Midbrain (tissue), 1 donor: ENCODE measurements around the gene DGCR2.
"Not testable (repeated sequence)": the region's sequence is repeated elsewhere in the genome, so short reads cannot be mapped to it uniquely, and the experiment has no call there.

ENCODE experiments used
- DNase-seq: peaks from one replicate; lab custom pipeline; 2025; lab: John Stamatoyannopoulos, UW

The DGCR2 gene

DNA sequence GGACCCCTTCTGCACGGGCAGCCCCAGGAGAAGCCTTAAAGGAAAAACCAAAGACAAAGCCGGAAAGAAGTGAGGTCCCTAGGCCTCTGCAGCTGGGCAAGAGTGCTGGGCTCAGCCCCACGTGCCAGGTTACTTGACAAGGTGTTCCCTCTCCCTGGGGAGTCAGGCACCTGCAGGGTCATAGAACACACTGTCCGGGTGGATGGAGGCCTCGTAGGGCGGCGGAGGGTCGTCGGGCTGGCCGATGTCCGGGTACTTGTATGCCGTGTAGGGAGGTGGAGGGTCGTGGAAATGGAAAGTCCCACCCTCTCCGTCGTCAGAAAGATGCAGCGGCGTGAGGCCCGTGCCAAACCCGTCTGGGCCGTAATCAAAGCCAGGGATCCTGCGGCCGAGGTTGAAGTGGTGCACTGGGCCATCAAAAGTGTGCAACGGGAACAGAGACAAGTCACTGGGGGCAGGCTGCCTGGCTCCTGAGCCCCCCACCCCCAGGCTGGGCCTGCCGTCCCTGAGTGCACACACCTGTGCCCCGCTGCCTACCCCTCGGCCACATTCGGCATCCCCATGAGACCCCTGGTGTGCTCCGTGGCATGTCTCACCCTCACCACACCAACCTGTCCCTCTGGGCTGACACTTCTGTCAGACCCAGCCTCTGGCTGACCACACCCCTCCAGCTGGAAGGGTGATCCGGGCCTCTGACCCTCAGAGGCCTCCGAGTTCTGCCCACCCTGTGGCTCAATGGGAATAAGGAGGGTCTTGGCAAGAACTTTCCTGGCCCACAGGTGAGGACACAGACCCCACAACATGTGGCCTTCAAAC is 81.1 kb downstream of the DGCR2 start:
- no peak for DNase-seq

- no peak for DNase-seq
Measured at GRCh38 chr22:19040391-19040861, 81.8 kb downstream of the DGCR2 start.

DNA sequence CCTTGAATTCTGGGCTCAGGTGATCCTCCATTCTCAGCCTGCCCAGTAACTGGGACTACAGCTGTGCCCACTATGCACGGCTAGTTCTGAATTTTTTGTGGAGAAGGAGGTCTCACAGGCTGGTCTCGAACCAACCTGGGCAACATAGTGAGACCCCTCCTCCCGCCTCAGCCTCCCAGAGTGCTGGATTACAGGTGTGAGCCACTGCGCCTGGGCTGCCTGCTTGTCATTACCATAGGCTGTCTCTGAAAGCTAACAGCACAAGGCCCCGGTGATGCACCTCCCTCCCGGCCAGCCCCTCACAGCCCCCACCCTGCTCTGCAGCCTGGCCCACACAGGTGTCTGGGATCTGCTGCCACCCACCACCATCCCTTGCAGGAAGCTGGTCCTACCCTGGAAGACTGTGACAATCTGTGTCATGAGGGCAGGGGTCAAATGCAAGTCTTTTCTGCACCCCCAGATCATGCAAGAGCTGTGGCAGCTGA is 82.4 kb downstream of the DGCR2 start:
- DNase-seq: no peak

DNA sequence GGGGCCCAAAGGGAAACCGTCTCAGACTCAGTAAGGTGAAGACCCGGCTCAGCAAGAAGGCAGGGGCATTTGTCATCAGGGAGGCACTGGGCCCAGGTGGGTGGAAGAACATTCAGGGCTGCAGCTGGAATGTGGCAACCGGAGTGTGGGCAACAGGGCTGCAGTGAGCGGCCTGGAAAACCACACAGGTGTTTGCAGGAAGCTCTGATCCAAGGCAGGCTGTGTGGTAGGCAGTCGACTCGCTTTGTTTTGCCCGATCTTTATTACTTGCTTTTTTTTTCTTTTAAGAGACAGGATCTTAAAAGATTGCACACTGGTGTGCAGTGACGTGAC is 82.8 kb downstream of the DGCR2 start:
- DNase-seq: no peak

DNA sequence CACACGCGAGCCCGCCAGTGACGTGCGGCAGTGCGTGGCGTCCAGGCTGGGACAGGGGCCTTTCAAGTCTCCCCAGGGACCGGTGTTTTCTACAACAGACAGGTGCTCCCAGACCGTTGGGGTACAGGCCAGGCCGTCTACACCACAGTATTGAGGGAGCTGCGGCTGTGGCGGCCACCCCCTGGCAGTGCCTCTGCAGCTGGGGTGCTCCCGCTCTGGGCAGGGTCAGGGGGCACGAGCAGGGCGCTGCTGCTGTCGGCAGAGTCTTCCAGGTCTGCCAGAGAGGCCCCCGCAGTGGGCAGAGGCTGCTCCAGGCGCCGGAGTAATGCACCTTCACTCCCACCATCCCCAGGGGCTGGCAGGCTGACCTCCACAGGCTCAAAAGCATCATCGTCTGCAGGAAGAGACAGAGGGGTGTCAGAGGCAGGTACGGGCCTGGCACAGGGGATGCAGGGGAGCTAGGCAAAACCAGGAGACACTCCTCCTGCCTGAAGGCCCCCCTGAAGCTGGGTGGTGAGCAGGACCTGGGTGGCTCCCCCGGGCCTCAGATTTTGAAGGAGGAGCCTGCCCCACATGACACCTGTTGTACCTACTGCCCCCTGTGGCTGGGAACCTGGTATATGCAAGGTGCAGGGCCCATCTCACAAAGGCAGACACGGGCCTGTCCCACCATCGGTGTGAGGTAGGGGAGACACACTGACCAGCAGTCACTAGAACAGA is 83.3 kb downstream of the DGCR2 start:
- no peak for DNase-seq

GRCh38 chr22:19038164-19038546 is 84.1 kb downstream of the DGCR2 start:
- DNase-seq: no peak

- no peak for DNase-seq
Measured at GRCh38 chr22:19037282-19038163, 84.7 kb downstream of the DGCR2 start.

DNA sequence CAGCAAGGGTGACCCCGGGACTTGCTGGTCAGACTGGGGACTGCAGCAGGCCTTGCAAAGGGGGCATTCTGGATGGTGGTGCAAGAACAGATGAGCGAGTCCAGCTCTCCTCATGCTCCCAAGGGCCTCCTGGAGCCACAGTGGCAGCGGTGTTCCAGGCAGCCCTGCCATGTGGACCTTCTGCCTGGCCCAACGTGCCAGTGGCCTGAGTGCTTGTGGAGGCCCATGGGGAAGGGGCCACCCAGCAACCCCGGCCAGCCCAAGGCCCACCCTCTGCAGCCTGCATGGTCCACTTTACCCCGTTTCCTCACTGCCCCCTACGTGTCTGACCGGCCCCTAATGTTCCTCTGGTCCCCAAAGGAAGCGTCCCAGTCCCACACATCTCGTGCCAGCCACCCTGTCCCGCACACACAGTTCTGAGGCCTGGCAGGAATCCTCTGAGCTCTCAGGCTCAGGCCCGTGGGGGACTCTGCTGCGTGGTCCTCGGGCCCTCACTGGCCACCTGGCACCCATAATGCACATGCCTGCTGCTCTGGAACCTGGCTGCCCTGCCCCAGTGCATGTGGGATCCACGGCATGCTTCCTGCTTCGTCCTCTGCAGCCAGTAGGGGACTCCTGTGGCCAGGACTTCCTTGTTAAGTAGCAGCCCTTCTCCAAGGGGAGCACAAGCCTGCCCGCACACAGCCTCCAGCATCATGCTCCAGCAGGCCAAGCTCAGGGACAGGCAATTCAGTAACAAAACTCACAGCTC is 85.5 kb downstream of the DGCR2 start:
- DNase-seq: no peak

DNA sequence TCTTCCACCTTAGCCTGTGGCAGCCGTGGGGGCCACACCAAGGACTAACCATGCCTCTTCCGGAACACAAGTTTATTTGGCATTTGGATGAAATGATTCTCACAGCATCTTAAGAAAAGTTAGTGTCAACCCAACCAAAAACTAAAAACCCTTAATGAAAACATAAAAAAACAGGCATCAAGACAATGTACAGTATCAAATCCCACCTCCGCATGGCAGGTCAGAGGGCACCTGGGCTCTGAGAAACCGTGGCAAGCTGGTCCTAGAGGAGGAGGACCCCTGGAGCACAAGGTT is 86.0 kb downstream of the DGCR2 start:
- no peak for DNase-seq

DNA sequence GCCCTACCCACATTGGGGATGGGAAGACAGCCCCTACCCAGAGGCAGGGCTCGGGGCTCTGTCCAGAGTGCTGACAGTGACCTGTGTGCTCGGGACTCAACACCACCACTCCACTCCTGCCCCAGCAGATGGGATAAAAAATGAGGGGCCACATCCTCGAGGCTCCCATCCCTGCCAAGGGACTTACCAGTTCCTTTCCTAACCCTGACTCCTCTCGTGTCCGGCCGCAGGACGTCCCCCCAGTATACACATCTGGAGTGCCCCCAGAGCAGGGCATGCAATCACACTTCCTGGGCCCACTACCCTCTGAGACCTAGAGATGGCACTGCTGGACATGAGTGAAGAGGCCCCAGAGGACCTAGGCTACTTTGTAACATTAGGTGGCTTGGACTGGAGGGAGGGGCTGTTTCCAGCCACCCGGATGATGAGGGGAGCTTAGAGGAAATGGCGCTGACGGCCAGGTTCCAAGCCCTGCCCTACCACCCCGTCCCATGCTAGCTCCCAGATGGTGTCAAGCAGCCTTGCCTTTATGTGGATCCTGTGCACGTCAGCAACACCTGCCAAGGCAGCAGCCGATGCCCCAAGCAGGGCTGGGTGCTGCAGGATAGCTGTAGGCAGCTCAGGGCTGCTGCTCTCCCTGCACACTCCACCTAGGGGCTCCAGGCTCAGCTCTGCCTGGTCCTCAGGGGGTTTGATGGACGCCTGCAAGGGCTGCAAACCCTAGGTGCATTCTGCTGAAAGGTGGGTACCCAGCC is 86.6 kb downstream of the DGCR2 start:
- DNase-seq: no peak

DNA sequence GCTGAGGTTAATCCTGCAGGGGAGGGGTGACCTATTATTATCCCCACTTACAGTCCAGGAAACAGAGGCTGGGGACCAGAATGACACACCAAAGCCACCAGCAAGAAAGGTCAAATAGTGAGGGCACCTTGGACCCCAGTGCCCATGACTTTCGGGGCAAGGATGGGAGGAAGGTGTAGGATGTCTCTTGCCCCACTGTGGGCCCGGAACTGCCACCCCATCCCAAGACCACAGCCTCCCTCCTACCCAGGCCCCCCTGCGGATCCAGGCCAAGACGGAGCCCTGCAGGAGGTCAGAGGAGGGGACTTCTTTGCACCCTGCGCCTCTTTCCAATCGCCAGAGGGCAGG is 87.1 kb downstream of the DGCR2 start:
- DNase-seq: not testable (repeated sequence)

- DNase-seq: not testable (repeated sequence)
Measured at GRCh38 chr22:19034724-19035120, 87.5 kb downstream of the DGCR2 start.

DNA sequence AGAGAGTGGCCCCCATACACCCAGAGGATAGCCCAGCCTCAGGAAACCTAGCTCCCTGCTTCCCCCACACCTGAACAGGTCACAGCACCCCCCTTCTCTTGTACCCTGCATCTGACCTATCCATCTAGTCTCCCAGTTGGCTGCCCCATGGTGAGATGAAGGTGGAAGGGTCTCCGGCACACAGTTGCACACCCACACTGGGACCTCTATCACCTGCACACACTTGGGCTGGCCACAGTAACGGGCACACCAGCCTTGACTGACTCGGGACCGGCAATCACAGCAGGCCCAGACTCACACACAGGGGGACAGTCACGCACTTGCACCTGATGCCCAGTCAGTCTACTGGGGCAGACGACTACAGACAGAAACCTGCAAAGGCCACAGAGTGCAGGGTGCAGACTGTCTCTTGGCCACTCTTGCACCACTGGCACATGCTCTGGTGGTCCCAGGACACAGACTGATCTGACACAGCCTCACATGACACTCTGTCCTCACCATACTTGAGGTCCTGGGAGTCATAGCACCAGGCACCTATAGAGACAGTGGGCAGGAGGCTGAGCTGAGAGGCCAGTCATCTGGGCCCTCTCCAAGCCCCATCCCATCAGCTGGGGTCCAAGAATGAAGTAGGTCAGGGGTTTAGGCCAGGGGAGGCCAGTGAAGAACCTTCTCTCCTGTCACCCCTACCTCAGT is 88.0 kb downstream of the DGCR2 start:
- not testable (repeated sequence) for DNase-seq

DNA sequence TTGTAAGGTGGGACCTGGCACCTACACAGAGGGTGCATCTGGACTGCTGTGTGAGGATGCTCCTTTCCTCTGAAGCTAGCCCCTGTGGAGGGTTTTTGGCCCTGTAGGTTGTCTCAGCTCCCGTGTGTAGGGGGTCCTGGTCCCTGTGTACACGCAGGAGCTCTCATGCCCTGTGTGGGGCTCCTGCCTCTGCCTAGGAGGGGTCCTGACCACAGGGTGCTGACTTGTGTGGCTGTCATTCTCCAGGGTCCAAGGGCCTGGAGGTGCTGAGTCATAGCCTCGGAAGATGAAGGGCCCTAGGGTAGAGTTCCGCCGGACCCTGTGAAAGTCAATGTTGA is 88.7 kb downstream of the DGCR2 start:
- DNase-seq: not testable (repeated sequence)

GRCh38 chr22:19032898-19033567 is 89.2 kb downstream of the DGCR2 start:
- DNase-seq: not testable (repeated sequence)

GRCh38 chr22:19032156-19032785 is 89.9 kb downstream of the DGCR2 start:
- not testable (repeated sequence) for DNase-seq

- DNase-seq: not testable (repeated sequence)
Measured at GRCh38 chr22:19030889-19031252, 91.3 kb downstream of the DGCR2 start.

DNA sequence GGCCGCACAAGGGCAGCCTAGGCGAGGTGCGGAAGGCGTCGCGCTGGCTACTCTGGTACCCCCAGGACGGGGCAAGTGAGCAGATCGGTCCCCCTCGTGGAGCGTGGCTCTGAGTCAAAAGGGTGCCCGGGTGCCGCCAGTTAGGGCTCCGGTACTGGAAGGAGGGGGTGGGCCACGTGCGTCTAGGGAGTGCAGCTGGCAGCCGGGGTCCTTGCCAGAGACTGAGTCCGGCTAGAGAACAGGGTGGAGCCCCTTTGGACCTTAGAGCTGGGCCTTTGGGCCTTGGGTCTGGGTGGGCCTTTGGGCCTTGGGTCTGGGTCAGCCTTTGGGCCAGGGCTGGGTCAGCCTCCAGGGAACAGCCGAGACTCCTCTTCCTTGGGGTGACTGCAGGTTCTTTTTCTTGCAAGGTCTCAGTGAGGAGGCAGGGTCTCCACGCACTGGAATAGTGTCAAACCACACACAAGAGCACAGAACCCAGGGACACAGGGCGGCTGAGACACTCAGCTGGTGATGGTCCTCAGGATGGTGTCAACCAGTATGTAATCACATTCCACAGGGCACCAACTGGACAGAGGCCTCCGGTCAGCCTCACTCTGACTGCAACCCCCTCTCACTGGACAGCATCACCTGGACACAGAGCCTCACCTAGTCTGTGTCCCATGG is 91.9 kb downstream of the DGCR2 start:
- DNase-seq: not testable (repeated sequence)
